GM18517 (cell line): ENCODE results near the gene ELAVL1.

ENCODE experiments used
- ATAC-seq: cut with Tn5 transposase; IDR thresholded peaks from one replicate; pipeline ENCODE4 v1.9.1; 2021; ENCODE audit warnings: mild to moderate bottlenecking, moderate library complexity; ENCODE audit not compliant: unreplicated experiment

ELAVL1 gene

DNA sequence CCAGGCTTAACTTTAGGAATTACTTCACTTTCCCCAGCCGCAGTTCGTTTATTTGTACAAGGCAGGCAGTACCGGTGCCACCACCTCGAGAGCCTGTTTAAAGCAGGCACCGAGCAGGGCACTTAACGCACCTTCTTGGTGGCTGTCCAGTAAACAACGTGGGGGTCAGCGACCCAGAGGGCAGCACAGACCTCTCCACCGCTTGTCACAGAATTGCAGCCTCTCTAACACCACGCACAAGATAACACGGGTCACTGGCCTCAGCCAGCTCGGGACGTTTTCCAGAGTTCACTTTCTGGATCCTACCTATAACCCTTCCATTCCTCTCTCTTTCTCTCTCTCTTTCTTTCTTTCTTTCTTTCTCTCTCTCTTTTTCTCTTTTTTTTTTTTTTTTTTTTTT, 16.8 kb upstream of the ELAVL1 start:
- ATAC-seq, result no peak

- ATAC-seq, result no peak
Measured at GRCh38 chr19:8021374-8021773, 15.9 kb upstream of the ELAVL1 start.

- no peak for ATAC-seq
Measured at GRCh38 chr19:8020681-8021080, 15.2 kb upstream of the ELAVL1 start.

GRCh38 chr19:8017808-8018207, 12.4 kb upstream of the ELAVL1 start:
- ATAC-seq, result no peak

DNA sequence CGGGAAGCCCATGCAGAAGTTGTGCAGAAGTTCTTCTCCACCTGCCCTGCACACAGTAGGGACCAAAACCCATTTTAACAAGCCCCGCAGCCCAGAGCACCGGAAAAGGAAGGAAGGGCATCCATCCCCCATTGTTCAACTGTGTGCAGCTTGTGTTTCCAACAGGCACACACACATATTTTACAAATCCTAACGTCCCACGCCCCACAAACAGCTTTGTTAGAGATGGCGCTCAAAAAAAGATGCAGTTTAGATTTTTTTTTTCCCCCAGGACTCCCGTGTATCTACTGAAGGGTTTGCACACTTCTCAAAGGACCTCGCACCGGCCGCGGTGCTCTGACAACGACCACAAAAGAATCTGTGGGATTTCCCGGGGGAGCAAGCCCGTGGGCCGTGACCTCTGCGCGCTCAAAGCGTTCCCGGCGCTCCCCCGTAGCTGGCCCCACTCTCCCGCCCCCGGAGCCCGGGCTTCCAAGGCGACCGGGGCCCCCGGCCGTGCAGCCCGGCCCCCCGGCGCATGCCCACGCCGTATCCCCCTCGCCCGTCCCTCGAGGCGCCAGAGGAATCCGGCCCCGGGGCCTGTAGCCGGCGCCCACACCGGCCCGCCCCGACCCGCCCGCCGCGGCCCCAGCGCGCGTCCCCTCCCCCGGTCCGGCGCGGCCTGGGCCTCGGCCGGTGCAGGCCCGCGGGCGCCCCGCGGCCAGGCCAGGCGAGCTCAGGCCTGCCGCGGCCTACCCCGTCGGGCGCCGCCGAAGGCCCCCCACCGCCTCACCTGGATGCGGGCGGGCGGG, 523 bp downstream of the ELAVL1 start:
- no peak for ATAC-seq

DNA sequence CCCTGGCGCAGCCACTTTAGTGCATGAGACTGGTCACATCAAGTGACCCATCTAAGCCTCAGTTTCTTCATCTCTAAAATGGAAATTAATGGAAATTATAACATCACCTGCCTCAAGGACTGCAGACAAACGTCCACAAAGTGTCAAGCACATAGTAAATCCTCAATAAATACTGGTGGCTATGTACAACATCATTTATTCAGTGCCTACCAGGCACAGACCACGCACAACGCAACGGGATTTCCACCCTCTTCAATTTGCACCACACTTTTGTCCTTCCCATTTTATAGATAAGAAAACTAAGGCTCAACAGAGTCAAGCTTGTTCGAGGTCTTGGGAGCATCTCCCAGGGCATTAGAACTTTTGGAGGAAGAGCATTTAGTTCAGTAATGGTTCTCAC, 1.4 kb downstream of the ELAVL1 start:
- ATAC-seq, result no peak

GRCh38 chr19:8001995-8002849, 3.2 kb downstream of the ELAVL1 start:
- ATAC-seq, result no peak

- no peak for ATAC-seq
Measured at GRCh38 chr19:8001651-8001994, 3.8 kb downstream of the ELAVL1 start.

DNA sequence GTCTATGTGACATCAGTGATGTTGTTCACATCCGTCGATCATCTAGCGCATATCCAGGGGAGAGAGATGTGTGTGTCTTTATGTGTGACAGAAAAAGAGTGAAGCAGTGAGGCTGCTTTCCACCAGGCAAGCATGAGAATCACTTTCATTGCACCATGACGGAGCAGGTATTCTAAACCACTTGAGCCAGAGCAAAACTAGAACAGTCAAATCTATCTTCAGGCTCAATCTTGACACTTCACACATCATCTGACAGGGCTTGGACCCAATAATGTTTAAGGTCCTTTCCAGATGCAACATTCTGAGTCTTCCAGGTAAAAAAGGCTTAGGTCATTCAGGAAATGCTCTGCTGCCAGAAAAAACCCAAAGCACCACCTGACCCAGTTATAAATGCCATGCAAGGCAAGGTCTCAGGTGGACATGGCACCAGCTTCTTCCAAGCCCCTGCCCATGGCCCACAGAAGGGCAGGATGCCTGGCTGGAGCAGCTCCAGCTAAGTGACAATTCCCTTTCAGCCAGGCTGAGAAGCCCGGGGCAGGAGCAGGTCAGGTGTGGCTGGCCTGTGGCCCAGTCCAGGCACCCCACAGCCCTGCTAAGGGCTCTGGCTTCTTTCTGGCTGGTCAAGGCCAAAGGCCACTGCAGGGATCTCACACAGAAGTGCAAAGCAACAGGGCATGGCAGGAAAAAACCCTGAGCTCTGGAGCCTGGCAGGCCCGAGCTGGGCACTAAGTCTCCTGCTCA, 5.0 kb downstream of the ELAVL1 start:
- no peak for ATAC-seq

- no peak for ATAC-seq
Measured at GRCh38 chr19:7999376-7999775, 6.1 kb downstream of the ELAVL1 start.

DNA sequence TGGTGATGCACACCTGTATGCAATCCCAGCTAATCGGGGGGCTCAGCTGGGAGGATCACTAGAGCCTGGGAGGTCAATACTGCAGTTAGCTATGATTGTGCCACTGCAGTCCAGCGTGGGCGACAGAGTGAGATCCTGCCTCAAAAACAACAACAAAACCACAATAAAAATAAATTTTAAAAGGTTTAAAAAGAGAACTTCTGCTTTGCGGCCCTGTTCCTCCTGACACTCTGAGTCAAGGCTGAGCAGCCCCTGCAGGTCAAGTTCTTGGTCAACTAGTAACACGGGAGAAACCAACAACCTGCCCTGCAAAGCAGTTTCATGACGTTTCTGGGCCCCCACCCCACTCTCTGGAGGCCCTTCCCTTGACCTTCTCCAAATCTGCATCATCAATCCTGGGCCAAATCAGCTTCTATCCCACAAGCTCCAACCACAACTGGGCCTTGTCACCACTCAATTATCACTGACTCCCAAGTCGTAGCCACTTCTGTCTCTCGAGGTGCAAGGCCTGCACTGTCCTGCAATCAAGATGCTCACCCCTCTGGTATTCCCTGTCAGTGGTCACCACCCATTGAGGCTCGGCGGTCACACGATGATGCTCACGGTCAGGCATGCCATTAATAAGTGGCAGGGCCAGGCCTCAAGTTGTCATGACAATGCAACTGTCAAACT, 7.5 kb downstream of the ELAVL1 start:
- no peak for ATAC-seq

- ATAC-seq, result no peak
Measured at GRCh38 chr19:7996883-7997282, 8.6 kb downstream of the ELAVL1 start.

GRCh38 chr19:7995810-7996158, 9.7 kb downstream of the ELAVL1 start:
- ATAC-seq, result no peak

DNA sequence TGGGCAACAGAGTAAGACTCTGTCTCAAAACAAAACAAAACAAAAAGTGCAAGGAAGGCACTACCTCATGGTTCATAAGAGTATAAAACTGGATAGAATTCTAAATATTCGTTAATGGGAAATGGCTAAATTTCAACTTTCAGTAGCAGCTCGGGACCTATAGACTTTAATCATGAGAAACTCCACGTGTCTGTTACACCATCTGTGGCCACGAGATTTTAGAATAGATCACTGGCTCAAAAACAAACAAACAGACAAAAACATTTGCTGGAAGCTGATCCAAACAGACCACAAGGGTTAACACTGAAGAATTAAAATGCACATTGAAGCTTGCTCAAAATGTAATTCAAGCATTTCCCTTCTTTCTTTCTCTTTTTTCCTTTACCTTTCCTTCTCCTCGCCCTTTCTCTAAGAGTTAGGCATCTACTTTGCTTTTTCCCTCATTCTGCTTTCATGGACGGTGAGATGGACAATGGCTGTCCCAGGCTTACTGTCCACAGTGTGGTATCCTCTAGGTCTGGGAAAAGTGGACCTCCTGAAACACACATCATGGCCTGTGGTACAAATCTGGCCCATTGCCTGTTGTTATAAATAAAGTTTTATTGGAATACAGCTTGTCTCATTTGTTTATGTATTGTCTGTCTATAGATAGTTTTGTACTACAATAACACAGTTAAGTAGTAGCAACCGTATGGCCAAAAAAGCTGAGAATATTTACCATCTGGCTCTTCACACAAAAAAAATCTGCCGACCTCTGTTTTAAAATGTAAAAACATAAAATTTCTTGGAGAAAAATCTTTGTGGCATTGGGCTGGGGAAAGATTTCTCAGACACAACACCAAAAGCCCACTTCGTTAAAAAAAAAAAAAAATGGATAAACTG, 10.3 kb downstream of the ELAVL1 start:
- no peak for ATAC-seq

DNA sequence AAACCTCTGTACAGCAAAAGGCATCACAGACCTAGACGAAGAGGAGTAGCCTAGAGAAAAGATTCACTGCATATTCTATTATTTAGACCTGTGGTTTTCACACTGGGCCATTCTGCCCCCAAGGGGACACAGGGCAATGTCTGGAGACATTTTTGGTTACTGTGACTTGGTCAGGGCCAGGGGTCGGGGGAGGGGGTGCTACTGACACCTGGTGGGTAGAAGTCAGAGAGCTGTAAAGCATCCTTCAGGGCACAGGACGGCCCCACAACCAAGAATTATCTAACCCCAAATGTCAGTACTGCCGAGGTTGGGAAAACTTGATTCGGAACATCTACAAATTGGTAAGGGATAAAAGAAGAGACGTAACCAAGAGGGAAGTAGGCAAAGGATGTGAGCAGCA, 11.3 kb downstream of the ELAVL1 start:
- ATAC-seq, result no peak

GRCh38 chr19:7993560-7993959, 11.9 kb downstream of the ELAVL1 start:
- ATAC-seq, result no peak

DNA sequence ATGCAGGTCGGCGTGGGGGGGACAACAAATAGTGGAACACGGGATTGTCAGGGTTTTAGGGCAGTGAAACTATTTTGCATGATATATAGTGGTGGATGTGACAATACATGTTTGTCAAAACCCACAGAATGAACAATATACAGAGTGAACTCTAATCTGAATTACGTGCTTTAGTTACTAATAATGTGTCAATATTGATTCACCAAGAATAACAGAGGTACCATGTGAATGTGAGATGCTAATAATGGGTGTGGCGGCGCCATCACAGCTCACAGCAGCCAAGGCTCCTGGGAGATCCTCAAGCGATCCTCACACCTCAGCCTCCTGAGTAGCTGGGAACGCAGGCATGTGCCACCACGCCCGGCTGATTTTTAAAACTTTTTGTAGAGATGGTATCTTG, 12.9 kb downstream of the ELAVL1 start:
- no peak for ATAC-seq

- ATAC-seq, result no peak
Measured at GRCh38 chr19:7989071-7989575, 16.3 kb downstream of the ELAVL1 start.

- no peak for ATAC-seq
Measured at GRCh38 chr19:7988307-7988706, 17.1 kb downstream of the ELAVL1 start.
